ENCODE results near the gene AGAP3.

The AGAP3 gene

DNA sequence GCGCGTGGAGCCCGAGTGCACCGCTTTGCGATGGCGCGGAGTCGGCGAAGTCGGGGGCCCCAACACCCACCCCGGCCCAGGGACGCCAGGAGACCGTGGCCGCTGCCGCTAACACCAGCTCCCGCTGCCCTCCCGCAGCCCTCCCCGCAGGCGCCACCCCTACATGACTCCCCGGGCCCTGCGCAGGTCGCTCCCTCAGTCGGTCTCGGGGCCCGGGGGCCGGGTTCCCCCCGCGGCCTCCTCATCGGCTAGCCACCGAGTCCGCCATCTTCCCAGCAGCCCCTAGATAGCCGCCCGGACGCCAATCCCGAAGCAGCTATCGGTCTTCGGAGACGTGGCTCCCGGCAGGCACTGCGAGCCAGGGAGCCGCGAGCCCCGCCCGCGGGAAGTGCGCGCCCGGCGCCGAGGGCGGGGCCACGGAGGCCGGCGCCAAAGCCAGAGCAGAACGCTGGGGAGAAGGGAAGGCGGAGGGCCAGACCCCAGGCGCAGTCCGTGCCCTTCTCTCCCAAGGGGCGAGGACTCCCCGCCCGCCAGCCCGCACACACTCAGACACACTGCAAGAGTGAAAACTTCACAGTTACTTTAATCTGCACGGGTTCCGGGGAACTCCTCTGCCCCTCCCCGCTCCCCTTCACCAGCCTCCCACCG, 5.6 kb upstream of the AGAP3 start, which contains the start of gene FASTK:
TSS of gene FASTK (minus strand) at position 288 of the 648 bp plus-strand sequence. CDS start at position 245, 43 bp downstream.
- peak within 1 kb of the TSS; percentile 95 for H3K27ac ChIP-seq (ENCODE audit: low read depth, low read length)

DNA sequence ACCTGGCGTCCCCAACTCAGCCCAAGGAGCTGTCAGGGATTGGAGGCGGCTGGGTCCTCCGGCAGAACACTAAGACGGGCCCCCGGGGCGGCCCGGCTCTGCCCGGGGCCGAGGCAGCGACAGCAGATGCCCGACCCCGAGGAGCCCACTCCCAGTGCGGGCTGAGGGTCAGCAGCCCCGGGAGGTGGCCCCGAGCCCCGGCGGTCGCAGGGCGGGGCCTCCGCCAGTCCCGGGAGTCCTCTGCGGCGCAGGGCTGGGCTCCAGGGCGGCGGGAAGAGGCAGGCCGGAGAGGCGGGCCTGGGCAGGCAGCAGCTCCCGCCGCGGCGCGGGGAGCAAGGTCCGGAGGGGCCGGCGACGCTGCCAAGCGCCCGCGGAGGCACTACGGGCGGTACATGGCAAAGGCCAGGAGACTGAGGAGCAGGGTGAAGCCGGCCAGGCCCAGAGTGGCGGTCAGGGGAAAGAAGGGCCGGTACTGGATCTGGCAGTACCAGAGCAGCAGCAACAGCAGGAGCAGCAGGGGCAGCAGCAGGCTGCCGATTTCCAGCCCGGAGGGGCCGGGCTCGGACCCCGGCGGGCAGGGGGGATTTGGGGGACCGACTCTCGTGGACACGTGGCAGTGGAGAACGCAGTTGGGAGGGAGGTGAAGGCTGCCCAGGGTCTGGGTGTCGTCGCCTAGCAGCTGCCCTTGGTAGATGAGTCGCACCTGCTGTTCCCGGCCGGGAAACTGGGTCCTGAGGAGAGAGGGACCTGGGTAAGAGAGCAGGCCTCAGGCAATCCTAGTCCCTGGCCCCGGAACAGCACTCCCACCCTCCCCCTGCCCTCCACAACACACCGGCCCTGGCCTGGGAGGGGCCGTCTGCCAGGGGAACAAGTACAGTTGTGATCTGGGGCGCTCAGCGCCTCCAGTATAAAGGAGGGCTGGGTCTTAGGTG, 4.8 kb upstream of the AGAP3 start:
- Histone ChIP-seq H3K4me1 (ENCODE audit: control insufficient read depth, insufficient read depth, low read length) (peaks cover 31% of the 10 kb centered on the region), H3K36me3 (ENCODE audit: control insufficient read depth, insufficient read depth, low read length) (no peaks in the 10 kb centered on the region), H3K27ac (ENCODE audit: low read depth, low read length) (peak overlapping the region; percentile 95), H3K4me3 (ENCODE audit: low read length) (peak overlapping the region; percentile 76), H3K27me3 (ENCODE audit: control insufficient read depth, insufficient read depth, low read length) (no peaks in the 10 kb centered on the region), H3K9ac (ENCODE audit: low read length) (peak overlapping the region; percentile 52)

More for the DNA sequence above, 5.6 kb upstream of the AGAP3 start, which contains the start of gene FASTK:
- Histone ChIP-seq H3K36me3 (ENCODE audit: control insufficient read depth, insufficient read depth, low read length) (peaks cover 6% of the 10 kb centered on the region), H3K27me3 (ENCODE audit: control insufficient read depth, insufficient read depth, low read length) (no peaks in the 10 kb centered on the region), H3K4me3 (ENCODE audit: low read length) (peak within 1 kb of the TSS; percentile 74), H3K4me1 (ENCODE audit: control insufficient read depth, insufficient read depth, low read length) (peaks cover 28% of the 10 kb centered on the region), H3K9ac (ENCODE audit: low read length) (peak within 1 kb of the TSS; percentile 87)

DNA sequence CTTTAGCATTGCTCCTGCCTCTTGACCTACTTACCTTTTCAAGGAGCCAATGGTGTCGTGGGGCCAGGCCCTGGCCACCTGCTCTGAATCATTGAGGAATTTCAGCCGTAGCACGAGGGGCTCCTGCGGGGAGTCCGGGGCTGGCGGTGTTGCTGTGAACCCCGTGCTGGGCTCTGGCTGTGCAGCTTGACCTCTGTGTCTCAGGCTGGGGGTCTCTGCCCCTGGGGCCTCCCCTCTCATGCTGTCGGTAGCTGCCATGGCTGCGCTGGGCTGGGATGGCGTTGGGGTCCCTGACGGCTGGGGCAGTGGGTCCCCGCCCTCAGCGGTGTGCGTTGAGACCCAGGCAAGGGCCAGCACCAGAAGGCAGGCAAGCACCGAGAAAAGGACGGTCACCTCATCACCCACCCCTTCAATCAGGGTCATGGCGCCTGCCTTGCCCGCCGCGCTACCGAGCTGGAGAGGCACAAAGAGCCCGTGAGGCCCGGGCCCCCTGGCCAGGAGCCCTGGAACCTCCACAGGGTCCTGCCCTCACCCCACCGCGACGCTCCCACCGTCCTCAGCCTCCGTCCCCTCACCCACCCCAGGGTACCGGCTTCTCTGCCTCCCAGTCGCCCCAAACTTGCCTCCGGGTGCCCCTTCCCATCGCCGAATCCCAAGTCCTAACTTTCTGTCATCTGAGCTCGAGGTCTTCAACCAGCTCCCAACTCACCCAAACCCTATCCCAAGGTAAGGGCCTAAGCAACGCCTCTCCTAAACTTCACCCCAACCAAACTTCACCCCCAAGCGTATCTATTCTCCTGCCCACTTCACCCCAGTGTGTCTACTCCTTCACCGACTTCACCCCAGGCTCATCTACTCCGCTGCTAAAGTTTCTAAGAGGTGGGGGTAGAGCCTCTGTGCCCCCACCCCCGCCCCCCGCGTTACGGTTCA, 3.9 kb upstream of the AGAP3 start:
- H3K27ac ChIP-seq (ENCODE audit: low read depth, low read length): peak overlapping the region; percentile 95
- no peaks in the 10 kb centered on the region for H3K27me3 ChIP-seq (ENCODE audit: control insufficient read depth, insufficient read depth, low read length)
- H3K4me3 ChIP-seq (ENCODE audit: low read length): peak overlapping the region; percentile 76
- no peak overlapping the region for H3K9ac ChIP-seq (ENCODE audit: low read length)
- H3K36me3 ChIP-seq (ENCODE audit: control insufficient read depth, insufficient read depth, low read length): no peaks in the 10 kb centered on the region
- H3K4me1 ChIP-seq (ENCODE audit: control insufficient read depth, insufficient read depth, low read length): peaks cover 31% of the 10 kb centered on the region

GRCh38 chr7:151083071-151083823, 3.0 kb upstream of the AGAP3 start, which contains the start of gene TMUB1:
TMUB1 (minus strand) TSS chr7:151083493; CDS start chr7:151082563, 930 bp downstream.
- Histone ChIP-seq H3K27ac (ENCODE audit: low read depth, low read length) (peak within 1 kb of the TSS; percentile 95), H3K9ac (ENCODE audit: low read length) (no peak within 1 kb of the TSS), H3K27me3 (ENCODE audit: control insufficient read depth, insufficient read depth, low read length) (no peaks in the 10 kb centered on the region), H3K4me3 (ENCODE audit: low read length) (peak within 1 kb of the TSS; percentile 76), H3K4me1 (ENCODE audit: control insufficient read depth, insufficient read depth, low read length) (peaks cover 37% of the 10 kb centered on the region), H3K36me3 (ENCODE audit: control insufficient read depth, insufficient read depth, low read length) (no peaks in the 10 kb centered on the region)

DNA sequence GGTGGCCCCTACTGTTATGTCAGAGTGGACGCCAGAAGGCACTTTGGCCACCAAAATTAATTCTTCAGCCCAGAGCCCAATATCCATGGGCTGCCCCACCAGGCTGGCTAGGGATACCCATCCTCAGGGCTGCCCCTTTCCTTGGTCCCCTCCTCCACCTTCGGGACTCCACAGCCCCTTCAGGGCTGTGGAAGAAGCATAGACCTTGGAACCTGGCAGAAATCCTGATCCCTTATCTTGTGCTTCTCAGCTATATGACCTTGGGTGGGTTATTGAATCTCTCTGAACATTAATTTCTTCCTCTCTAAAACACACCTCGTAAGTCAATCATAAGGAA, 2.5 kb upstream of the AGAP3 start:
- H3K27me3 ChIP-seq (ENCODE audit: control insufficient read depth, insufficient read depth, low read length): no peaks in the 10 kb centered on the region
- H3K36me3 ChIP-seq (ENCODE audit: control insufficient read depth, insufficient read depth, low read length): no peaks in the 10 kb centered on the region
- H3K4me1 ChIP-seq (ENCODE audit: control insufficient read depth, insufficient read depth, low read length): peaks cover 43% of the 10 kb centered on the region
- no peak overlapping the region for H3K9ac ChIP-seq (ENCODE audit: low read length)
- H3K4me3 ChIP-seq (ENCODE audit: low read length): peak overlapping the region; percentile 76
- H3K27ac ChIP-seq (ENCODE audit: low read depth, low read length): peak overlapping the region; percentile 95

DNA sequence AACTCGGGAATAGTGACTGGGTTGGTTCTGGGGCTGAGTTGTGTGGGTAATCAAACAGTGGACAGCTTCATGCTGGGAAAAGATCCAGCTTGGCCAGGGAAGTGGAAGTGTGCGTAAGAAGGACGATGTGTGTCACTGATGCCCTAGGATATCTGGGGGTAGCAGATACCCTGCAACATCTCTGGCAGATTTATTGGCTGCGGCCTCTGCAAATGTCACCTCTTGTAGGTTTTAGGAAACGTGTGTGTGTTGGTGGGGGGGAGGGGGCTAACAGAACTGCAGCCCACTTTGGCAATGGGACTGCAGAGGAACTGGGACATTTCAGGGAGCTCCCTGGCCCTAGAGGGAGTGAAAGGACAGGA, 965 bp upstream of the AGAP3 start:
- Histone ChIP-seq H3K27me3 (ENCODE audit: control insufficient read depth, insufficient read depth, low read length) (no peaks in the 10 kb centered on the region), H3K27ac (ENCODE audit: low read depth, low read length) (peak overlapping the region; percentile 94), H3K36me3 (ENCODE audit: control insufficient read depth, insufficient read depth, low read length) (no peaks in the 10 kb centered on the region), H3K4me1 (ENCODE audit: control insufficient read depth, insufficient read depth, low read length) (peaks cover 47% of the 10 kb centered on the region), H3K4me3 (ENCODE audit: low read length) (peak overlapping the region; percentile 79), H3K9ac (ENCODE audit: low read length) (no peak overlapping the region)

DNA sequence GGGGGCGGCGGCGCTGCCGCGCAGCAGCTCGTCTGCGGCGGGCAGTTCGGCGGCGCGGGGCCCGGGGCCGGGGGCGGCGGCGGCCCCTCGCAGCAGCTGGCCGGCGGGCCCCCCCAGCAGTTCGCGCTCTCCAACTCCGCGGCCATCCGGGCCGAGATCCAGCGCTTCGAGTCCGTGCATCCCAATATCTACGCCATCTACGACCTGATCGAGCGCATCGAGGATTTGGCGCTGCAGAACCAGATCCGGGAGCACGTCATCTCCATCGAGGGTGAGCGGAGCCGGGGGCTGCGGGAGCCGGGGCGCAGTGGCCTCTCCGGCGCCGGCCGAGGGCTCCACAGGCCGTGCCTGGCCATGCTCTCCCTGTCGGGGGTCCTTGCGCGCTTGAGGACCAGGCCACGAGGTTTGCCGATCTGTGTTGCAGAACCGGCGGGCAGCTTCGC, 548 bp downstream of the AGAP3 start:
- Histone ChIP-seq H3K27ac (ENCODE audit: low read depth, low read length) (peak overlapping the region; percentile 91), H3K4me3 (ENCODE audit: low read length) (peak overlapping the region; percentile 90), H3K36me3 (ENCODE audit: control insufficient read depth, insufficient read depth, low read length) (no peaks in the 10 kb centered on the region), H3K4me1 (ENCODE audit: control insufficient read depth, insufficient read depth, low read length) (peaks cover 46% of the 10 kb centered on the region), H3K27me3 (ENCODE audit: control insufficient read depth, insufficient read depth, low read length) (no peaks in the 10 kb centered on the region), H3K9ac (ENCODE audit: low read length) (peak overlapping the region; percentile 38)

DNA sequence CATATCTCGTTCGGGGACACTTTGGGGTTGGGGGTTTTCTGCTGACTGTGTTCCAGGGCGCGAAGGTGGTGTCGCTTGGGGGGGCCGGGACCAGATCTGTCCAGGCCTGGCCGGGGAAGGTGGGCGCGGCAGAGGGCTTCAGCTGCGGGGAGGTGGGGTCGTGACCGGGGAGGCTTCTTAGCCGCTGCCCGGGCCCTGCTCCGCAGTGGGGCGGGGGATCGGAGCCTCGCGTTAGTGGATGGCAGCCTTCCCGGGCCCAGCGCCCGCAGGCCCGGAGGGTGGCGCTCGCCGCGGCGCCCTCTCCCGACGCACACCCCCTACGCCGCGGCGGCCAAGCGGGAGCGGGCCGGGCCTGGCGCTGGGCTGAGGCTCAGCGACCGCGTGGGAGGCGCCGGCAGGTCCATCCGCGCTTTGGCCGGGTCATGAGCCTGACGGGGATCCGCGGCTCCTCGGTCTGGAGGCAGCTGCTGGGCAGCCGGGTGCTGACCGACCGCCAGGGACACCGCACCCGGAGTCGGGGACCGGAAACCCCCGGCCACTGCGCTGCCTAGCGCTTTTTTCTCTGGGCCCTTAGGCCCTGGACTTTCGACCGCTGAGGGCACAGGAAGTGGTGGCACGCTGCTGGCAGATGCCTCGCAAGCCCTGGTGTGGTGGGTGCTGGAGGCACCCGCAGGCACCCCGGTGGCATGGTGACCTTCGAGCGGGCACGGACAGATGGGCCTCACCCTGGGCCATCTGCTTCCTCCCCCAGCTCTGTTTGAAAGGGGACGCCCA, 1.2 kb downstream of the AGAP3 start:
- H3K36me3 ChIP-seq (ENCODE audit: control insufficient read depth, insufficient read depth, low read length): no peaks in the 10 kb centered on the region
- peak overlapping the region; percentile 91 for H3K27ac ChIP-seq (ENCODE audit: low read depth, low read length)
- H3K9ac ChIP-seq (ENCODE audit: low read length): peak overlapping the region; percentile 38
- H3K4me3 ChIP-seq (ENCODE audit: low read length): peak overlapping the region; percentile 90
- peaks cover 42% of the 10 kb centered on the region for H3K4me1 ChIP-seq (ENCODE audit: control insufficient read depth, insufficient read depth, low read length)
- no peaks in the 10 kb centered on the region for H3K27me3 ChIP-seq (ENCODE audit: control insufficient read depth, insufficient read depth, low read length)

DNA sequence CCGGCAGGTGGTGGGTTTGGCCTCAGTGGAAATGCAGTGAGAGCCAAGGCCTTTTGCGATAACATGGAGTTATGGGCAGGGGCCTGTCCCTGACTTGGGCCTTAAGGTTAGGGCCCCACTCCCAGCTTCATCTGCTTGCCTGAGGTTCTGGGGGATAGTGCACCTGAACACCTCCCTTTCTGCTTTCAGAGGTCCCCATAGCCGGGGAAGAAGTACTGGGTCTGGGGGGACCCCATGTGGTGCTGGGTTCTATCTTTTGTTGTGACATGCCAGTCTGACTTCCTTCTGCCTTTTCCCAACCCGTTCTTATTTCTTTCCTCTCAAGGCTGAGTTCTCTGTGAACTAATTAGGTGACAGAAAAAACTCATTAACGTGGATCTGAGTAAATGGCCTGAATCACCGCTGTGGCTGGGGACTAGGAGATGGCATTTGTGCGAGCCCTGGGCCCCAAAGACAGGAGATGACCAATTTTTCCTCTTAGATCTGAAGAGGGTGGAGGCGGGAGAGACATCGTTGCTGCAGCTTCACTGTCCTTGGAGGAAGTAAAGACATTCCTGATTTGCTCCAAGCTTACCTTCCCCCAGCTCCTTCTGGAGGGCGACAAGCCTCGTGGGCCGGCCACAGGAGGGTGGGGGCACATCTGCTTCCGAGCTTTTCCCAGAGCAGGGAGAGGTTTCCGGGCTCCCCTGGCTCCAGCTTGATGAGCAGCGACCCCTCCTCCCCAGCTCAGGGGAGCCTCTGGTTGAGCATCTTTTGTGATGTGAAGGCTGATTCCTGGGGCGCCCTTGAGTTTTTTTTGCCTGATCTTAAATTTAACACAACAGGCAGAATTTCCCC, 2.0 kb downstream of the AGAP3 start:
- peaks cover 39% of the 10 kb centered on the region for H3K4me1 ChIP-seq (ENCODE audit: control insufficient read depth, insufficient read depth, low read length)
- peak overlapping the region; percentile 90 for H3K4me3 ChIP-seq (ENCODE audit: low read length)

GRCh38 chr7:151088856-151089699, 2.8 kb downstream of the AGAP3 start:
- Histone ChIP-seq H3K4me3 (ENCODE audit: low read length) (peak overlapping the region; percentile 90), H3K27me3 (ENCODE audit: control insufficient read depth, insufficient read depth, low read length) (no peaks in the 10 kb centered on the region), H3K9ac (ENCODE audit: low read length) (peak overlapping the region; percentile 21), H3K27ac (ENCODE audit: low read depth, low read length) (peak overlapping the region; percentile 91), H3K4me1 (ENCODE audit: control insufficient read depth, insufficient read depth, low read length) (peaks cover 39% of the 10 kb centered on the region), H3K36me3 (ENCODE audit: control insufficient read depth, insufficient read depth, low read length) (no peaks in the 10 kb centered on the region)

More for the DNA sequence above, 2.0 kb downstream of the AGAP3 start:
- no peaks in the 10 kb centered on the region for H3K36me3 ChIP-seq (ENCODE audit: control insufficient read depth, insufficient read depth, low read length)
- H3K27ac ChIP-seq (ENCODE audit: low read depth, low read length): peak overlapping the region; percentile 91
- no peaks in the 10 kb centered on the region for H3K27me3 ChIP-seq (ENCODE audit: control insufficient read depth, insufficient read depth, low read length)
- peak overlapping the region; percentile 56 for H3K9ac ChIP-seq (ENCODE audit: low read length)
